SK-N-SH (cell line): Measurements from ENCODE around the gene ZNF407.

Experiments used
- CTCF ChIP-seq: fragments of 200-600 bp; sonication (generic); IDR thresholded peaks from 2 replicates; pipeline ENCODE4 v1.6.1; 2017; ENCODE audit warnings: antibody characterized with exemption, mild to moderate bottlenecking, moderate library complexity
- EZH2phosphoT487 ChIP-seq: fragments of 200-600 bp; sonication (generic); IDR thresholded peaks from 2 replicates; pipeline ENCODE4 v1.6.1; 2017; ENCODE audit warnings: low read depth, mixed run types, mild to moderate bottlenecking, antibody characterized with exemption, moderate library complexity, borderline replicate concordance
- GABPA ChIP-seq: IDR thresholded peaks from 2 replicates; pipeline ENCODE4 v1.4.0; 2012; ENCODE audit warnings: low read depth, mild to moderate bottlenecking
- IRF3 ChIP-seq: fragments of 150-350 bp; IDR thresholded peaks from 2 replicates; pipeline ENCODE4 v1.6.1; 2016; ENCODE audit warnings: mild to moderate bottlenecking, low read depth, low read length
- PBX3 ChIP-seq: IDR thresholded peaks from 2 replicates; pipeline ENCODE4; 2012
- RAD21 ChIP-seq: IDR thresholded peaks from 2 replicates; pipeline ENCODE4 v1.6.1; 2012; ENCODE audit warnings: mild to moderate bottlenecking, low read length
- RFX5 ChIP-seq: IDR thresholded peaks from 2 replicates; pipeline ENCODE4 v1.6.1; 2012; ENCODE audit warnings: mild to moderate bottlenecking, improper control_type of control experiment, low read length
- SIN3A ChIP-seq: IDR thresholded peaks from 2 replicates; pipeline ENCODE4 v1.6.1; 2012; ENCODE audit warnings: low read depth, mild to moderate bottlenecking, low read length, moderate library complexity, borderline replicate concordance
- TAF1 ChIP-seq: IDR thresholded peaks from 2 replicates; pipeline ENCODE4 v1.6.1; 2012; ENCODE audit warnings: low read depth, mild to moderate bottlenecking, low read length, moderate library complexity, borderline replicate concordance
- TCF12 ChIP-seq: IDR thresholded peaks from 2 replicates; pipeline ENCODE4 v1.4.0; 2012
- USF1 ChIP-seq: IDR thresholded peaks from 2 replicates; pipeline ENCODE4 v1.4.0; 2012; ENCODE audit warnings: low read depth, borderline replicate concordance
- USF2 ChIP-seq: fragments of 150-350 bp; IDR thresholded peaks from 2 replicates; pipeline ENCODE4 v1.6.1; 2017; ENCODE audit warnings: antibody characterized with exemption, low read length, low read depth, borderline replicate concordance
- YY1 ChIP-seq: IDR thresholded peaks from 2 replicates; pipeline ENCODE4 v1.4.0; 2012; ENCODE audit warnings: low read depth, mild to moderate bottlenecking

- TF ChIP-seq USF1 = no peak
- no peak for TF ChIP-seq CTCF
- TF ChIP-seq SIN3A = no peak
- no peak for TF ChIP-seq EZH2phosphoT487
- no peak for TF ChIP-seq TCF12
- no peak for TF ChIP-seq TAF1
- TF ChIP-seq USF2 = no peak
- no peak for TF ChIP-seq IRF3
- no peak for TF ChIP-seq PBX3
- no peak for TF ChIP-seq RFX5
- no peak for TF ChIP-seq YY1
- TF ChIP-seq RAD21 = no peak
- no peak for TF ChIP-seq GABPA
Measured at GRCh38 chr18:74626049-74626874, 28.6 kb downstream of the ZNF407 start.
